Spleen (tissue), 11 donors: Measurements from ENCODE around the gene KIF14. TPM values are rescaled to one million over a fixed set of nuclear protein-coding genes. Genes with fewer than 3 reads are reported as not detected.
"Not testable (repeated sequence)": the region's sequence is repeated elsewhere in the genome, so short reads cannot be mapped to it uniquely, and the experiment has no call there.

Source experiments
- DNase-seq: peaks from one replicate; pipeline ENCODE4 v3.0.0-alpha.2; 2020
- H3K27ac ChIP-seq, 8 donors: fragments of 200-600 bp; sonication (generic) in 7 of 8; 1 replicate in 4 of 8; 2 replicates in 4 of 8; pipeline versions ENCODE4 v1.5.0 to v1.8.0; 2016 to 2021; ENCODE audit warnings: inconsistent platforms in 4 of 8, mild to moderate bottlenecking in 4 of 8, moderate library complexity in 1 of 8
- H3K27me3 ChIP-seq, 7 donors: fragments of 200-600 bp; sonication (generic) in 6 of 7; replicated peaks in 1 of 7; 1 replicate in 4 of 7; 2 replicates in 3 of 7; pipeline versions ENCODE4 v1.5.0 to v1.8.0; 2016 to 2021; ENCODE audit warnings: inconsistent platforms in 3 of 7, mild to moderate bottlenecking in 1 of 7
- H3K36me3 ChIP-seq, 6 donors: fragments of 200-600 bp; sonication (generic) in 5 of 6; 1 replicate in 4 of 6; 2 replicates in 2 of 6; pipeline versions ENCODE4 v1.5.0 to v1.8.0; 2016 to 2021; ENCODE audit warnings: inconsistent platforms in 2 of 6
- H3K4me1 ChIP-seq, 6 donors: fragments of 200-600 bp; sonication (generic) in 5 of 6; 1 replicate in 3 of 6; 2 replicates in 3 of 6; pipeline versions ENCODE4 v1.5.0 to v1.8.0; 2016 to 2021; ENCODE audit warnings: inconsistent platforms in 3 of 6
- H3K4me3 ChIP-seq, 8 donors: fragments of 200-600 bp; sonication (generic) in 7 of 8; 1 replicate in 4 of 8; 2 replicates in 4 of 8; pipeline versions ENCODE4 v1.5.0 to v1.8.0; 2016 to 2021; ENCODE audit warnings: inconsistent platforms in 4 of 8, mild to moderate bottlenecking in 4 of 8, moderate library complexity in 2 of 8
- H3K9me3 ChIP-seq, 8 donors: fragments of 200-600 bp; sonication (generic) in 7 of 8; 1 replicate in 4 of 8; 2 replicates in 4 of 8; pipeline versions ENCODE4 v1.5.0 to v1.8.0; 2016 to 2021; ENCODE audit warnings: inconsistent platforms in 4 of 8
- CTCF ChIP-seq, 11 experiments: fragments of 200-600 bp in 7 of 11; fragments of 450-650 bp in 4 of 11; sonication (generic) in 4 of 11; IDR thresholded peaks in 8 of 11; conservative IDR thresholded peaks in 3 of 11; 1 replicate in 7 of 11; 2 replicates in 4 of 11; pipeline versions ENCODE4 v1.4.0 to v1.8.0; 2016 to 2021; ENCODE audit warnings: antibody characterized with exemption in 11 of 11, inconsistent platforms in 4 of 11, mild to moderate bottlenecking in 1 of 11
- POLR2A ChIP-seq, 3 donors: fragments of 450-650 bp; IDR thresholded peaks; one replicate each; pipeline ENCODE4 v1.5.1; 2017; ENCODE audit warnings: antibody characterized with exemption in 3 of 3, mild to moderate bottlenecking in 1 of 3
- POLR2AphosphoS5 ChIP-seq, 3 donors: sonication (generic); formaldehyde crosslinking; IDR thresholded peaks; one replicate each; pipeline ENCODE4 v1.5.1; 2017; ENCODE audit warnings: antibody characterized with exemption in 3 of 3
- WGBS, 5 donors: extraction: QIAGEN DNeasy Blood & Tissue Kit in 3 of 5; methylation state at CpG; one replicate each; pipeline versions ENCODE4 v1.1.5 to v1.1.7; 2013 to 2018; 5-methylcytosine and 5-hydroxymethylcytosine counted together
- intact Hi-C: fragments of 100-400 bp; cut with DNase I; formaldehyde crosslinking; loops from one replicate; pipeline ENCODE4 v1.15.0; 2023; ENCODE audit warnings: low total_unique reads
- polyA plus RNA-seq, 3 donors: library from polyadenylated mRNA; stranded (reverse); fragments of 200-250 nt; gene quantifications; one replicate each; pipeline ENCODE4 v1.2.1, GENCODE V29; 2013
- total RNA-seq, 7 donors: library from RNA; depleted of rRNA in 3 of 7; stranded (reverse); fragments of >200 nt in 3 of 7; fragmentation: NEBNext Ultra II Directional in 4 of 7; extraction: Animal tissue kit (Norgen Biotek cat#: 25700) in 4 of 7; gene quantifications; one replicate each; pipeline versions ENCODE4 v1.1.0 to v1.2.1, GENCODE V29; 2016 to 2021
- donor health status: healthy with polysubstance abuse.
- donor health status: DM: no; HTN: no; CAD: no; lungs with moderate emphysema.
- donor health status: DM: no; HTN: no; CAD: no.
- donor health status: Bipolar disorder and iron deficiency.
- donor health status: healthy.
- donor health status: DM: no; HTN: no; CAD: no.
- donor health status: DM: yes; HTN: yes; CAD: no.

Gene KIF14
- total and polyA plus RNA-seq, 10 donors = 0.09 to 3.3 (median 0.70) TPM

DNA sequence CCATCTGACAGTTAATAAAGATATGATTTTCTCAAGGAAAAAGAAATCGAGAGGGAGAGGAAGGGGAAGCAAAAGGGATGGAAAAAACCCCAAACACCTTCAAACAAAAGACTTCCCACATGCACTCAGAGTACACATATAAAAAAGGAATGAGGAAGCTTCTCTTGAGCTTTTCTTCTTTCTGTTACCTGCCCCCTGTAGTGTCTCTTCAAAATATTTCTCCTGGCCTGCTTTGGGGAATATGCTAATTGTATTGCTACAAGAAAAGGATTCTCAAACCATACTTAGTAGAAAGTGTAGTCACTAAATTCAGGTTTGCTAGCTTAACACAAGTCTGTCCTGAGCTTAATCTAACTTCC, 58.7 kb downstream of the KIF14 start:
- Histone ChIP-seq H3K27me3 (no peaks in the 10 kb centered on the region), H3K4me3 (no peak overlapping the region), H3K36me3 (peaks cover 0 to 9% (median 0%) of the 10 kb centered on the region in 6 donors), H3K27ac (no peak overlapping the region), H3K9me3 (no peaks in the 10 kb centered on the region), H3K4me1 (no peaks in the 10 kb centered on the region)
- WGBS, 5 donors = 9 to 27% (median 13%) methylated on average over 1 of the region's 1 CpG
- no peak for DNase-seq
- intact Hi-C loops = no loop called here
- TF ChIP-seq CTCF (IDR thresholded peaks at IDR 0.05 in 8 of 11, conservative IDR thresholded peaks at IDR 0.05 in 3 of 11) = no peak
- no peak for TF ChIP-seq POLR2A (IDR thresholded peaks at IDR 0.05)
- TF ChIP-seq POLR2AphosphoS5 (IDR thresholded peaks at IDR 0.05) = no peak

GRCh38 chr1:200558866-200559459, 61.6 kb downstream of the KIF14 start:
- intact Hi-C loops = no loop called here
- Histone ChIP-seq H3K4me1 (no peaks in the 10 kb centered on the region), H3K9me3 (no peaks in the 10 kb centered on the region), H3K27me3 (no peaks in the 10 kb centered on the region), H3K36me3 (peaks cover 0 to 24% (median 0%) of the 10 kb centered on the region in 6 donors), H3K4me3 (no peak overlapping the region), H3K27ac (no peak overlapping the region)
- no peak for TF ChIP-seq POLR2AphosphoS5 (IDR thresholded peaks at IDR 0.05)
- no peak for TF ChIP-seq POLR2A (IDR thresholded peaks at IDR 0.05)
- peak in 9 of 11 experiments; percentile 15 to 55 (median 45) for TF ChIP-seq CTCF (IDR thresholded peaks at IDR 0.05 in 8 of 11, conservative IDR thresholded peaks at IDR 0.05 in 3 of 11)
- 57 to 75% (median 73%) methylated on average over 2 of the region's 2 CpGs for WGBS, 5 donors
- DNase-seq = no peak

DNA sequence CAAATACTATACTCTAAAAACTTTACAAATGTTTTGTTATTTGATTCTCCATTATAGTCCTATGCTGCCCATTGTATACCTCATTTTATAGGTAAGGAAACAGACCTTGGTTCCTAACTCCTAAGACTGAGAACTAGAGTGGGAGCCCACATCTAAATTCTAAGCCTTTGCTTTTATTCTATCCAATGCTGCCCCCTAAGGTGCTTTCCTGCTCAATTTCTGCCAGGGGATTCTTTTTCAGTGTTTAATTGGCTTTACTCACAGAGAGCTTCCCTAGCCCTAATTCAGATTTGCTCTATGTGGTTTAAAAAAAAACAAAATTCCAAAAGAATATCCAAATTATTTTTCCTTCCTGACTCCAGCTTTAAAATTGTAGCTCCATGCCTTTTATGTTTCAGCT, 64.5 kb downstream of the KIF14 start:
- intact Hi-C loops = no loop called here
- Histone ChIP-seq H3K36me3 (peaks cover 0 to 36% (median 0%) of the 10 kb centered on the region in 6 donors), H3K27me3 (no peaks in the 10 kb centered on the region), H3K27ac (no peak overlapping the region), H3K9me3 (no peaks in the 10 kb centered on the region), H3K4me3 (no peak overlapping the region), H3K4me1 (no peaks in the 10 kb centered on the region)
- DNase-seq = no peak
- TF ChIP-seq CTCF (IDR thresholded peaks at IDR 0.05 in 8 of 11, conservative IDR thresholded peaks at IDR 0.05 in 3 of 11) (no peak), POLR2AphosphoS5 (IDR thresholded peaks at IDR 0.05) (no peak), POLR2A (IDR thresholded peaks at IDR 0.05) (no peak)

DNA sequence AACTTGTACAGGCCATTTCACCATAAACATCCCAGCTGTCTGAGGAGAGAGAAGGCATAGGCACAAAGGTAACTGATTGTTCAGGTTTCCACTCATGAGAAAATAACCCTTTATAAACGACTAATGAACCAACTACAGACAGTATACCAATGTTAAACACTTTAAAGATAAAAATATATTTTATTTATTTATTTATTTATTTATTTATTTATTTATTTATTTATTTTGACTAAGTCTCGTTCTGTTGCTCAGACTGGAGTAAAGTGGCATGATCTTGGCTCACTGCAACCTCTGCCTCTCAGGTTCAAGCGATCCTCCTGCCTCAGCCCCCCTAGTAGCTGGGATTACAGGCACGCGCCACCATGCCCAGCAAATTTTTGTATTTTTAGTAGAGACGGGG, 67.8 kb downstream of the KIF14 start:
- H3K27me3 ChIP-seq, intact Hi-C loops, DNase-seq, H3K9me3 ChIP-seq, H3K4me1 ChIP-seq, H3K27ac ChIP-seq, H3K4me3 ChIP-seq: not testable (repeated sequence)
- WGBS, 5 donors = 95 to 98% (median 97%) methylated on average over 6 of the region's 6 CpGs
- peaks cover 0 to 31% (median 0%) of the 10 kb centered on the region in 6 donors for H3K36me3 ChIP-seq

DNA sequence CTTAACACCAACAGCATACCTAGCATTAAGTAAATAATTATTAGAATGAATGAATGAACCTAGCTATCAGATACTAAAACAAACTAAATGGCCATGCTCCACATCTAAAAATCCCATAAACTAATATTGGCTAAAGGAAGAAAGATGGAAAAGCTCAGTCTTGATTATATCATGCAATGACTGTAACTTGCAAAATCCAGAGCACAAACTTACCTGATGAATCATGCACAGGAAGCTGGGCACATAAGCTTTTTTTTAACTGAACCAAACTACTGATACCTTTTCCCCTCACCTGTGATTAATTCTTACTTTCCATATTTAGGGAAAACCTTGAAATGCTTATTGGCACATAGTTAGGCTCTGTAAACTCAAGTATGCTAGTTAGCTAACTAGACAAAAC, 70.2 kb downstream of the KIF14 start:
- TF ChIP-seq POLR2A (IDR thresholded peaks at IDR 0.05) = no peak
- H3K9me3 ChIP-seq = no peaks in the 10 kb centered on the region
- no peak for DNase-seq
- H3K36me3 ChIP-seq = peaks cover 0 to 18% (median 0%) of the 10 kb centered on the region in 6 donors
- H3K4me1 ChIP-seq = no peaks in the 10 kb centered on the region
- no peak overlapping the region for H3K4me3 ChIP-seq
- intact Hi-C loops = no loop called here
- H3K27me3 ChIP-seq = no peaks in the 10 kb centered on the region
- no peak overlapping the region for H3K27ac ChIP-seq
